Brain microvascular endothelial cell (primary cell): Measurements from ENCODE around the gene PRPF40B.

Experiments
- DNase-seq: peaks from one replicate; pipeline ENCODE4 v3.0.0-alpha.2; 2020
- H3K27ac ChIP-seq: fragments of 250-450 bp; sonication (Bioruptor Pico); 2 replicates; pipeline ENCODE4 v1.5.1; 2020; ENCODE audit warnings: mild to moderate bottlenecking, moderate library complexity
- H3K27me3 ChIP-seq: fragments of 250-450 bp; sonication (Bioruptor Pico); replicated peaks from 2 replicates; pipeline ENCODE4 v1.5.1; 2020; ENCODE audit warnings: mild to moderate bottlenecking
- H3K36me3 ChIP-seq: fragments of 250-450 bp; sonication (Bioruptor Pico); replicated peaks from 2 replicates; pipeline ENCODE4 v1.5.1; 2020; ENCODE audit warnings: mild to moderate bottlenecking
- H3K4me3 ChIP-seq: 2 replicates; pipeline ENCODE4 v1.5.1; 2011; ENCODE audit warnings: low read depth, mild to moderate bottlenecking, control low read depth, low read length, moderate library complexity
- in situ Hi-C: cut with HindIII; loops from 2 replicates; pipeline ENCODE4 v1.10.0; 2017; ENCODE audit warnings: low sequenced_read_pairs, low pct_ligation_motif_present
- TF ChIP-seq, protein P1 (sequence below): IDR thresholded peaks from 2 replicates; pipeline ENCODE4 v1.5.1; 2011; ENCODE audit warnings: low read depth, mild to moderate bottlenecking, moderate library complexity, low read length, control low read depth, inconsistent platforms; ENCODE audit errors: missing control alignments

Gene PRPF40B

DNA sequence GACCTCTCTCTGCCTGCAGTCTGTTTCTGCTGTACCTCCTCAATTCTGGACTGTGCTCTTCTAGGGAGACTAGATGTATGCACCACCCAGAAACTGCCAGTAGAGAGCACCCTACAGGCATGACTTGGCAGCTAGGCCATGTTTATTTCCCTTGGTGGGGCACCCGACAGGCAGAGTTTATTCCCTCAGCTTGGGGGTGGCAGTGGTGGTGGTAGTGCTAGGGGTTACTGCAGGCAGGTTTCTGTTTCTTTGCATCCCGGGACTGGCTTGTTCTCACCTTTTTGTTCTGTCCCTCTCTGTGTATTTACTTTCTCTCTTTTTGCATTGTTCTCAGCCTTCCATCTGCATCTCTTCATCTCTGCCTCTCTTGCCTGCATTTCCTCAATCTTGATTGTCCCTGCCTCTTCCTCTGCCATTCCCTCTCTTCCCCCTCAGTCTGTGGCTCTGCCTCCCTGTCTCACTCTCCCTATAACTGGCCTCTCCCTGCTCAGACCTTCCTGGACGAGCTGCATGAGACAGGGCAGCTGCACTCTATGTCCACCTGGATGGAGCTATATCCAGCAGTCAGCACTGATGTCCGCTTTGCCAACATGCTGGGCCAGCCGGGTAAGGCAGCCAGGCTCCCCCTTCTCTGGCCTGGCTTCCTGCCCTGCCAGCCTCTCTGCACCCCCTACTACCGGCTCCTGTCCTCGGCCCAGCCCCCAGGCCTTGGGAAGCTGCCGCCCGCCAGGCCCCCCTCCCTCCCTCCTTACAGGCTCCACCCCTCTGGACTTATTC is 13.8 kb downstream of the PRPF40B start:
- Histone ChIP-seq H3K4me3 (no peak overlapping the region), H3K27ac (no peak overlapping the region), H3K36me3 (peaks cover 6% of the 10 kb centered on the region), H3K27me3 (no peaks in the 10 kb centered on the region)
- TF ChIP-seq, protein P1, sequence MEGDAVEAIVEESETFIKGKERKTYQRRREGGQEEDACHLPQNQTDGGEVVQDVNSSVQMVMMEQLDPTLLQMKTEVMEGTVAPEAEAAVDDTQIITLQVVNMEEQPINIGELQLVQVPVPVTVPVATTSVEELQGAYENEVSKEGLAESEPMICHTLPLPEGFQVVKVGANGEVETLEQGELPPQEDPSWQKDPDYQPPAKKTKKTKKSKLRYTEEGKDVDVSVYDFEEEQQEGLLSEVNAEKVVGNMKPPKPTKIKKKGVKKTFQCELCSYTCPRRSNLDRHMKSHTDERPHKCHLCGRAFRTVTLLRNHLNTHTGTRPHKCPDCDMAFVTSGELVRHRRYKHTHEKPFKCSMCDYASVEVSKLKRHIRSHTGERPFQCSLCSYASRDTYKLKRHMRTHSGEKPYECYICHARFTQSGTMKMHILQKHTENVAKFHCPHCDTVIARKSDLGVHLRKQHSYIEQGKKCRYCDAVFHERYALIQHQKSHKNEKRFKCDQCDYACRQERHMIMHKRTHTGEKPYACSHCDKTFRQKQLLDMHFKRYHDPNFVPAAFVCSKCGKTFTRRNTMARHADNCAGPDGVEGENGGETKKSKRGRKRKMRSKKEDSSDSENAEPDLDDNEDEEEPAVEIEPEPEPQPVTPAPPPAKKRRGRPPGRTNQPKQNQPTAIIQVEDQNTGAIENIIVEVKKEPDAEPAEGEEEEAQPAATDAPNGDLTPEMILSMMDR, result peak; percentile 90
- in situ Hi-C loops, result no loop called here
- peak; percentile 76 for DNase-seq

DNA sequence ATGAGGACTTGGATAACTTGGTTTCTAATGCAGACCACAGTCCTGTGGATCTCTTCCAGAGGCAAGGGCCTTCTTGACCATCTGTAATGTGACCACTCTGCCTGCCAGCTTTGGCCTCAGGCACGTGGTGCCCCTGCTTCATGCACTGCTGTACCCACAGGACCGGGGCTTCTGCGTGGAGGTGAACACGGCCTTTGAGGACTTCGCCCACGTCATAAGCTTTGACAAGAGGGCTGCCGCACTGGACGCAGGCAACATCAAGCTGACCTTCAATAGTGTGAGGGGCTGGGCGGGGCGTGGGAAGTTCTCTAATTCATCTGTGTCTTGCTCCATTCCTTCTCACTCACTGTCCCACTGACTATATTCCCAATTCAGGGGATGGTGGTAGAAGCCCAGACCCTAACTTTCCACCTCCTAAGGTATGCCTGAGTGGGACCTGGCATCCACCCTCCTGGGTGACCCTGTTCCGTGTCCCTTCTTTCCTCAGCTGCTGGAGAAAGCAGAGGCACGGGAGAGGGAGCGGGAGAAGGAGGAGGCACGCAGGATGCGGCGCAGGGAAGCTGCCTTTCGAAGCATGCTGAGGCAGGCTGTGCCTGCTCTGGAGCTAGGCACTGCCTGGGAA is 18.5 kb downstream of the PRPF40B start:
- Histone ChIP-seq H3K27me3 (no peaks in the 10 kb centered on the region), H3K36me3 (peaks cover 44% of the 10 kb centered on the region), H3K4me3 (no peak overlapping the region), H3K27ac (no peak overlapping the region)
- in situ Hi-C loops, result loop anchor here (5.0 kb wide), 1 partner anchor 65 kb away; the partner anchor contains the start of gene FMNL3
- TF ChIP-seq, protein P1, result no peak
- DNase-seq, result no peak

DNA sequence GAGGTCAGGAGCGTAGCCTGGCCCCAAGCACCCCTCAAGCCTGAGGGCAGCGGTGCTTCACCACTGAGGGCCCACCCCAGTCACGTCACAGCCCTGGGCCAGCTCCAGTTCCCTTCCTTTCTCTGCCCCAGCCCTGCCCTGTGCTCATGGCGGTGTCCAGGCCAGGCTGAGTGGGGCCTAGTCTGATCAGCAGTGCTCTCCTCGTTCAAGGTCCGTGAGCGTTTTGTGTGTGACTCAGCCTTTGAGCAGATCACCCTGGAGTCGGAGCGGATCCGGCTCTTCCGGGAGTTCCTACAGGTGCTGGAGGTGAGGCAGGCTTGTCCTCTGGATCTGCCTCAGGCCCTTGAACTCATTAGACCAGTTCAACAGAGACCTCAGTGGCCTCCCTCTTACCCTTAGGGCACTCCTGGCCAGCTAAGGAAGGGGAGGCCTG is 19.0 kb downstream of the PRPF40B start:
- no peak overlapping the region for H3K27ac ChIP-seq
- in situ Hi-C loops, result loop anchor here (5.0 kb wide), 1 partner anchor 65 kb away; the partner anchor contains the start of gene FMNL3
- H3K27me3 ChIP-seq, result no peaks in the 10 kb centered on the region
- DNase-seq, result no peak
- no peak overlapping the region for H3K4me3 ChIP-seq
- H3K36me3 ChIP-seq, result peaks cover 47% of the 10 kb centered on the region
- TF ChIP-seq, protein P1, result no peak

DNA sequence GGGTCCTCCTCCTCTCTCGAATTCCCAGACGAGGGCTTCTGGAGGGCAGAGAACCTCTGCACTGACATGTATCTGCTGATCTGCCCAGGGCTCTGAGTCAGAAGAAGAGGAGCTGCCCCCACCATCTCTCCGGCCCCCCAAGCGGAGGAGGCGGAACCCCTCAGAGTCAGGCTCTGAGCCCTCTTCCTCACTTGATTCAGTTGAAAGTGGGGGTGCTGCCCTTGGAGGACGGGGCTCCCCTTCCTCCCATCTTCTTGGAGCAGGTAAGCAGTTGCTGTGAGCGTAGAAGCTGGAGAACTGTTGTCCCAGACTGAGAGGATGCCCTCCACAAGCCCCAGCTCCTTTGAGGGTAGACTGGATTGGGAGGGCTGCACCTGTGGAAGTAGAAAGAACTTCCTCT is 19.8 kb downstream of the PRPF40B start:
- TF ChIP-seq, protein P1, result no peak
- in situ Hi-C loops, result loop anchor here (5.0 kb wide), 1 partner anchor 64 kb away; the partner anchor contains the start of gene FMNL3
- no peaks in the 10 kb centered on the region for H3K27me3 ChIP-seq
- H3K36me3 ChIP-seq, result peaks cover 51% of the 10 kb centered on the region
- DNase-seq, result no peak
- H3K4me3 ChIP-seq, result no peak overlapping the region
- H3K27ac ChIP-seq, result no peak overlapping the region

DNA sequence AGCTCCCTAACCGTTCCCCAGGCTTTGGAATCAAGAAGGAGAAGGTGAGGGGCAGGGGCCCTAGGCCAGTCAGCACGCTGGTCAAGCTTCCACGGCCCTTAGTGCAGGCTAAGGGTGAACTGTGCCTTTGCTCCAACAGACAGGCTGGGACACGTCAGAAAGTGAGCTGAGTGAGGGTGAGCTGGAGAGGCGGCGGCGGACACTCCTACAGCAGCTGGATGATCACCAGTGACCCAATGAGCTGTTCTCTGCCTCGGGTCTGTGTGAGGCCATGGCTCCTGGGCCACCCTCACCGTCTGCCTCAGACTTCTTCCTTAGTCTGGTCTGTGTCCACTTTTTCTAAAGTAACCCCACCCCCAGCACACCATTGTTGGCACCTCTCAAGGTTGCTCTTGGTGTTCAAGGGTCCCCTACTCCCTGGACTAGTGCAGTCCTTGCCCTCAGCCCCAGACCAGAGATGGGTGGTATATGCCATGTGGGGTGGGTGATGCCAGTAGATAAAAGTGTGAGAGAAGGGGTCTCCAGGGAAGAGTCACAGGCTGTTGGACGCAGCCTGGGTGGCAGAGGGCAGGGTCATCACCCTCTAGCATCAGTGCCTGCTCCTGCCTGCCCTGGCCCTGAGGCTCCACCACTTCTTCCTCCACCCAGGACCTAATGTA is 20.7 kb downstream of the PRPF40B start:
- TF ChIP-seq, protein P1, result no peak
- no peak overlapping the region for H3K27ac ChIP-seq
- H3K27me3 ChIP-seq, result no peaks in the 10 kb centered on the region
- no peak for DNase-seq
- in situ Hi-C loops, result loop anchor here (5.0 kb wide), 1 partner anchor 63 kb away; the partner anchor contains the start of gene FMNL3
- H3K36me3 ChIP-seq, result peaks cover 60% of the 10 kb centered on the region
- H3K4me3 ChIP-seq, result no peak overlapping the region
